ENCODE results near the gene B3GLCT. TPM values are rescaled to one million over a fixed set of nuclear protein-coding genes. Genes with fewer than 3 reads are reported as not detected.

B3GLCT gene
- total RNA-seq, 1 experiment from 2014 or later = 3.9 TPM

DNA sequence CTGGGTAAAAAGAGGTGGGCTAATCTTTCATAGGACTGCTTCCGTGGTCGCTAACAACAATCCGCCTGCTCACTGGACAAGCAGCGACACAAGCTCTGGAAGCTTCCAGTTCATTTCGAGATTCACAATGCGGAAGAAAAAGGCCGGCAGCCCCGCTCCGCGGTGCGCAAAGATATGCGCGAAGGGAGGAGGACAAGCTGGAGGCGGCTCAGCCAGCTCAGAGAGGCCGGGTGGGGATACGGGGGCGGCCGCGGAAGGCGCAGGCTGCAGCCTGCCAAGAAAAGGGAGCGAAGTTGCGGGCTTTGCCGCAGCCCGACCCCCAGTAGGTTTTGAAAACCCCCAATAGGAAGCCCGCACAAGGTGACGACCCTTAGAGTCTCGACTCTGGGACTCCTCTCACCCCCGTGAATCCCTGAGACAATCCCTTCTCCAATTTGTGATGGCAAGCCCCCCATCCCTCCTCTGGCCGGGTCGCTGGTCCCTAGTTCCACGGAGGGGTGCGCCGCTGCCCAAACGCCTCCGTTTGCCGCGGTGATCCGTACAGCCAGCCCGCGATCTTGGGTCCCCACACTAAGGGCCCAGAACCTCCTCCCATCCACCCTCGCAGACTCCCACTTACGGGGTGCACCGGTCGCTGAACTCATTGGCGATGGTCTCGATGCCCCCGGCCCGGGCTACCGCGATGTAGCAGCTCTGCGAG, 38.8 kb upstream of the B3GLCT start:
- Histone ChIP-seq H3K27ac (ENCODE audit: low read depth, low read length) (peak overlapping the region; percentile 97), H3K9ac (ENCODE audit: low read length) (peak overlapping the region; percentile 83), H3K4me1 (ENCODE audit: control insufficient read depth in 1 of 2, insufficient read depth in 2 of 2, low read length in 2 of 2) (peaks cover 13 to 21% of the 10 kb centered on the region in 2 experiments), H3K9me3 (ENCODE audit: control insufficient read depth in 1 of 2, insufficient read depth in 1 of 2, low read depth in 1 of 2, low read length in 2 of 2) (no peaks in the 10 kb centered on the region), H3K9me2 (ENCODE audit: insufficient read depth) (no peaks in the 10 kb centered on the region), H2AFZ (ENCODE audit: low read depth, low read length, poor library complexity, severe bottlenecking) (no peak overlapping the region), H3K27me3 (ENCODE audit: insufficient read depth, low read length) (no peaks in the 10 kb centered on the region), H3K4me3 (replicated peaks in 1 of 2; ENCODE audit: low read depth in 1 of 2, low read length in 2 of 2) (peak overlapping the region; percentile 87 to 88), H3K79me2 (ENCODE audit: insufficient read depth, low read length) (peaks cover 58% of the 10 kb centered on the region), H3K4me2 (ENCODE audit: low read length) (peak overlapping the region; percentile 77), H3K36me3 (ENCODE audit: control insufficient read depth in 1 of 2, insufficient read depth in 2 of 2, low read length in 2 of 2) (peaks cover 14 to 28% of the 10 kb centered on the region in 2 experiments; a peak in 2 of 4 replicates), H4K20me1 (ENCODE audit: insufficient read depth) (peaks cover 17% of the 10 kb centered on the region; the same call in 1 of the 2 replicates)
- POLR2A ChIA-PET = no interaction called here
- no peak; the same call in 1 of the 2 replicates for ATAC-seq
- peak; percentile 0 for TF ChIP-seq POLR2A (IDR thresholded peaks at IDR 0.05; ENCODE audit: borderline replicate concordance, extremely low read depth, insufficient read depth, insufficient read length)
- no peak for TF ChIP-seq ELF1 (IDR thresholded peaks at IDR 0.05; ENCODE audit: borderline replicate concordance, low read depth)
- CTCF ChIA-PET = no interaction called here
- BruUV-seq (replicated peaks) = no TSS peak
- DNase-seq (ENCODE audit: low read depth, low spot score) = no peak
- intact Hi-C loops (cut with micrococcal nuclease) = loop anchor here (5.0 kb wide), 1 partner anchor 114 kb away; no protein-coding TSS in a partner anchor
- RAD21 ChIA-PET (ENCODE audit: low non-redundant PET in 1 of 2, low total read pairs in 2 of 2, uncharacterized antibody in 2 of 2, unreplicated experiment in 2 of 2) = interaction anchor here in 1 of 2 experiments (0.6 kb wide), 1 partner anchor 263 kb away, joined by 3 read pairs; no protein-coding TSS in a partner anchor

DNA sequence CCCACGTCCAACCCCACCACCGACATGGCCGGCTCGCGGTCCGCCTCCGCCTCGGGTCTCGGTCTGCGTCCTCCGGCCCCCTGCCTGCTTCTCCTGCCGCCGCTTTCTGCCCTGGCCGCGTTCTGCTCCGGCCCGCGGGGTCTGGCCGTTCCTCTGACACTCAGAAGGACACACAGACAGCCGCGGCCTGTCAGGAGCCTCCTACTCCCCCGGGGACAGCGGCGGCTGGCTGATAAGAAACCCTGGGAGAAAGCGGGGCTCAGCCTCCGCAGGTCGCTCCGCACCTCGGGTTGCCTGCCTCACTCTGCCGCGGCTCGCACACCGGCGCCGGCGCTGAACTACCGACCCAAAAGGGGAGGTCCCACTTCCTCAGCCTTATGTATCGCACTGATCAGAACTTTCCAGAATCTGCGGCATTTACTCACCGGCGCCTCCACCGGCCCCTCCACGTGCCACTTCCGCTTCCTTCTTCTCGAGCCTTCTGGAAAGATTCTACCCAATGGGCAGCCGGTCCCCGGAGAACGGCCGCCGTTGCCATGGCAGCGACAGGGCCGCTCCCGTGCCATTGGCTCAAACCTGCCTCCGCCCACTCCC, 38.1 kb upstream of the B3GLCT start, which contains the start of gene HSPH1:
HSPH1 (minus strand) TSS at position 348 of the 594 bp plus-strand sequence; CDS start at position 26, 322 bp downstream.
- Histone ChIP-seq H3K27me3 (ENCODE audit: insufficient read depth, low read length) (no peaks in the 10 kb centered on the region), H3K9me3 (ENCODE audit: control insufficient read depth in 1 of 2, insufficient read depth in 1 of 2, low read depth in 1 of 2, low read length in 2 of 2) (no peaks in the 10 kb centered on the region), H3K4me3 (replicated peaks in 1 of 2; ENCODE audit: low read depth in 1 of 2, low read length in 2 of 2) (peak within 1 kb of the TSS; percentile 87 to 88), H3K36me3 (ENCODE audit: control insufficient read depth in 1 of 2, insufficient read depth in 2 of 2, low read length in 2 of 2) (peaks cover 14 to 25% of the 10 kb centered on the region in 2 experiments; a peak in 2 of 4 replicates), H3K27ac (ENCODE audit: low read depth, low read length) (peak within 1 kb of the TSS; percentile 97), H3K9ac (ENCODE audit: low read length) (peak within 1 kb of the TSS; percentile 83), H3K79me2 (ENCODE audit: insufficient read depth, low read length) (peaks cover 51% of the 10 kb centered on the region), H3K4me1 (ENCODE audit: control insufficient read depth in 1 of 2, insufficient read depth in 2 of 2, low read length in 2 of 2) (peaks cover 13 to 26% of the 10 kb centered on the region in 2 experiments), H2AFZ (ENCODE audit: low read depth, low read length, poor library complexity, severe bottlenecking) (peak within 1 kb of the TSS; percentile 79), H3K4me2 (ENCODE audit: low read length) (peak within 1 kb of the TSS; percentile 77), H3K9me2 (ENCODE audit: insufficient read depth) (no peaks in the 10 kb centered on the region), H4K20me1 (ENCODE audit: insufficient read depth) (peaks cover 17% of the 10 kb centered on the region; the same call in 1 of the 2 replicates)
- ChIA-PET POLR2A (no interaction called here), CTCF (no interaction called here), RAD21 (ENCODE audit: low non-redundant PET in 1 of 2, low total read pairs in 2 of 2, uncharacterized antibody in 2 of 2, unreplicated experiment in 2 of 2) (no interaction called here)
- ATAC-seq (peak; percentile 91), DNase-seq (ENCODE audit: low read depth, low spot score) (peak; percentile 91)
- BruUV-seq (replicated peaks) = TSS peak; percentile 53
- intact Hi-C loops (cut with micrococcal nuclease) = loop anchor here (5.0 kb wide), 1 partner anchor 114 kb away; no protein-coding TSS in a partner anchor
- TF ChIP-seq EZH2 (IDR thresholded peaks at IDR 0.05) = no peak
- no peak for TF ChIP-seq SRF (IDR thresholded peaks at IDR 0.05; ENCODE audit: low read depth)
- TF ChIP-seq CEBPB (IDR thresholded peaks at IDR 0.05; ENCODE audit: low read depth) = no peak
- TF ChIP-seq TCF7L2 (IDR thresholded peaks at IDR 0.05; ENCODE audit: borderline replicate concordance, extremely low read depth, insufficient read depth, insufficient read length) = no peak
- TF ChIP-seq, protein P1, sequence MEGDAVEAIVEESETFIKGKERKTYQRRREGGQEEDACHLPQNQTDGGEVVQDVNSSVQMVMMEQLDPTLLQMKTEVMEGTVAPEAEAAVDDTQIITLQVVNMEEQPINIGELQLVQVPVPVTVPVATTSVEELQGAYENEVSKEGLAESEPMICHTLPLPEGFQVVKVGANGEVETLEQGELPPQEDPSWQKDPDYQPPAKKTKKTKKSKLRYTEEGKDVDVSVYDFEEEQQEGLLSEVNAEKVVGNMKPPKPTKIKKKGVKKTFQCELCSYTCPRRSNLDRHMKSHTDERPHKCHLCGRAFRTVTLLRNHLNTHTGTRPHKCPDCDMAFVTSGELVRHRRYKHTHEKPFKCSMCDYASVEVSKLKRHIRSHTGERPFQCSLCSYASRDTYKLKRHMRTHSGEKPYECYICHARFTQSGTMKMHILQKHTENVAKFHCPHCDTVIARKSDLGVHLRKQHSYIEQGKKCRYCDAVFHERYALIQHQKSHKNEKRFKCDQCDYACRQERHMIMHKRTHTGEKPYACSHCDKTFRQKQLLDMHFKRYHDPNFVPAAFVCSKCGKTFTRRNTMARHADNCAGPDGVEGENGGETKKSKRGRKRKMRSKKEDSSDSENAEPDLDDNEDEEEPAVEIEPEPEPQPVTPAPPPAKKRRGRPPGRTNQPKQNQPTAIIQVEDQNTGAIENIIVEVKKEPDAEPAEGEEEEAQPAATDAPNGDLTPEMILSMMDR (IDR thresholded peaks at IDR 0.05 in 2 of 3, conservative IDR thresholded peaks at IDR 0.05 in 1 of 3; ENCODE audit: borderline replicate concordance in 1 of 3, insufficient read depth in 1 of 3, low read depth in 2 of 3, low read length in 2 of 3) = no peak
- no peak for TF ChIP-seq FOSL1 (IDR thresholded peaks at IDR 0.05; ENCODE audit: low read depth)
- no peak for TF ChIP-seq EZH2phosphoT487 (IDR thresholded peaks at IDR 0.05; ENCODE audit: borderline replicate concordance)
- TF ChIP-seq, protein P2, sequence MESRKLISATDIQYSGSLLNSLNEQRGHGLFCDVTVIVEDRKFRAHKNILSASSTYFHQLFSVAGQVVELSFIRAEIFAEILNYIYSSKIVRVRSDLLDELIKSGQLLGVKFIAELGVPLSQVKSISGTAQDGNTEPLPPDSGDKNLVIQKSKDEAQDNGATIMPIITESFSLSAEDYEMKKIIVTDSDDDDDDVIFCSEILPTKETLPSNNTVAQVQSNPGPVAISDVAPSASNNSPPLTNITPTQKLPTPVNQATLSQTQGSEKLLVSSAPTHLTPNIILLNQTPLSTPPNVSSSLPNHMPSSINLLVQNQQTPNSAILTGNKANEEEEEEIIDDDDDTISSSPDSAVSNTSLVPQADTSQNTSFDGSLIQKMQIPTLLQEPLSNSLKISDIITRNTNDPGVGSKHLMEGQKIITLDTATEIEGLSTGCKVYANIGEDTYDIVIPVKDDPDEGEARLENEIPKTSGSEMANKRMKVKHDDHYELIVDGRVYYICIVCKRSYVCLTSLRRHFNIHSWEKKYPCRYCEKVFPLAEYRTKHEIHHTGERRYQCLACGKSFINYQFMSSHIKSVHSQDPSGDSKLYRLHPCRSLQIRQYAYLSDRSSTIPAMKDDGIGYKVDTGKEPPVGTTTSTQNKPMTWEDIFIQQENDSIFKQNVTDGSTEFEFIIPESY (IDR thresholded peaks at IDR 0.05; ENCODE audit: extremely low read depth, insufficient replicate concordance, low read length) = peak; percentile 22
- no peak for TF ChIP-seq JUND (IDR thresholded peaks at IDR 0.05)
- peak; percentile 75 for TF ChIP-seq POLR2A (IDR thresholded peaks at IDR 0.05; ENCODE audit: borderline replicate concordance, extremely low read depth, insufficient read depth, insufficient read length)
- TF ChIP-seq SP1 (IDR thresholded peaks at IDR 0.05; ENCODE audit: low read depth) = peak; percentile 66; the same call in 1 of the 2 replicates
- TF ChIP-seq, protein P3, sequence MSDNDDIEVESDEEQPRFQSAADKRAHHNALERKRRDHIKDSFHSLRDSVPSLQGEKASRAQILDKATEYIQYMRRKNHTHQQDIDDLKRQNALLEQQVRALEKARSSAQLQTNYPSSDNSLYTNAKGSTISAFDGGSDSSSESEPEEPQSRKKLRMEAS (IDR thresholded peaks at IDR 0.05) = peak; percentile 96

All from HCT116 (cell line).